Activated CD4-positive, alpha-beta T cell treated with anti-CD3 and anti-CD28 coated beads, Interleukin-2, amount 50 U/mL, for 1 hour (primary cell): ENCODE data around the gene TERB1.

Experiments used
- DNase-seq: peaks from one replicate; pipeline ENCODE4 v3.0.0-alpha.2; 2020

TERB1 gene

GRCh38 chr16:66801320-66802105, at the start of gene TERB1:
TERB1 (minus strand) TSS chr16:66801584; CDS start chr16:66796798, 4,786 bp downstream.
- no peak for DNase-seq

GRCh38 chr16:66850115-66850815, 48.9 kb upstream of the TERB1 start:
- no peak for DNase-seq

GRCh38 chr16:66849549-66849948, 48.2 kb upstream of the TERB1 start:
- DNase-seq: no peak

GRCh38 chr16:66849021-66849420, 47.6 kb upstream of the TERB1 start:
- DNase-seq: no peak

- no peak for DNase-seq
These were observed 46.8 kb upstream of the TERB1 start for GRCh38 chr16:66848172-66848571.

- DNase-seq: no peak
These were observed 46.2 kb upstream of the TERB1 start for GRCh38 chr16:66847533-66848067.

- DNase-seq: no peak
These were observed 45.4 kb upstream of the TERB1 start for GRCh38 chr16:66846831-66847230.

GRCh38 chr16:66846266-66846665, 44.9 kb upstream of the TERB1 start:
- no peak for DNase-seq

- DNase-seq: no peak
These were observed 44.4 kb upstream of the TERB1 start for GRCh38 chr16:66845791-66846221.

- DNase-seq: no peak
These were observed 43.7 kb upstream of the TERB1 start for GRCh38 chr16:66845080-66845410.

GRCh38 chr16:66844342-66845079, 43.1 kb upstream of the TERB1 start, which contains the start of gene CA7:
CA7 (plus strand) TSS chr16:66844414; CDS start chr16:66844488, 74 bp downstream.
- no peak for DNase-seq

- no peak for DNase-seq
These were observed 42.6 kb upstream of the TERB1 start for GRCh38 chr16:66844009-66844341.

- no peak for DNase-seq
These were observed 41.8 kb upstream of the TERB1 start for GRCh38 chr16:66843191-66843590.

GRCh38 chr16:66842765-66843164, 41.4 kb upstream of the TERB1 start:
- DNase-seq: no peak

- DNase-seq: no peak
These were observed 40.0 kb upstream of the TERB1 start for GRCh38 chr16:66841366-66841765.

GRCh38 chr16:66840883-66841282, 39.5 kb upstream of the TERB1 start:
- DNase-seq: no peak

GRCh38 chr16:66834746-66835145, 33.4 kb upstream of the TERB1 start:
- no peak for DNase-seq

GRCh38 chr16:66832661-66833305, 31.4 kb upstream of the TERB1 start:
- no peak for DNase-seq

- no peak for DNase-seq
These were observed 30.8 kb upstream of the TERB1 start for GRCh38 chr16:66832190-66832589.

- peak; percentile 88 for DNase-seq
These were observed 29.3 kb upstream of the TERB1 start, which contains the start of gene NAE1 for GRCh38 chr16:66830422-66831404. NAE1 (minus strand) TSS chr16:66830976; CDS start chr16:66830899, 77 bp downstream.

GRCh38 chr16:66824006-66824405, 22.6 kb upstream of the TERB1 start:
- no peak for DNase-seq

GRCh38 chr16:66814734-66815133, 13.3 kb upstream of the TERB1 start:
- DNase-seq: no peak
